HFF-Myc (cell line): ENCODE measurements around the gene PA2G4.

Source experiments
- DNase-seq: peaks from one replicate; pipeline ENCODE4 v3.0.0-alpha.2; 2011; ENCODE audit warnings: low read depth; ENCODE audit errors: extremely low read depth
- H3K4me3 ChIP-seq: replicated peaks from 2 replicates; pipeline ENCODE4 v1.5.1; 2011; ENCODE audit warnings: low read depth, mild to moderate bottlenecking, control low read depth, low read length
- TF ChIP-seq, protein P1 (sequence below): IDR thresholded peaks from 2 replicates; pipeline ENCODE4 v1.5.1; 2012; ENCODE audit warnings: mild to moderate bottlenecking, low read depth, low read length, control low read depth; ENCODE audit errors: missing control alignments

PA2G4 gene

DNA sequence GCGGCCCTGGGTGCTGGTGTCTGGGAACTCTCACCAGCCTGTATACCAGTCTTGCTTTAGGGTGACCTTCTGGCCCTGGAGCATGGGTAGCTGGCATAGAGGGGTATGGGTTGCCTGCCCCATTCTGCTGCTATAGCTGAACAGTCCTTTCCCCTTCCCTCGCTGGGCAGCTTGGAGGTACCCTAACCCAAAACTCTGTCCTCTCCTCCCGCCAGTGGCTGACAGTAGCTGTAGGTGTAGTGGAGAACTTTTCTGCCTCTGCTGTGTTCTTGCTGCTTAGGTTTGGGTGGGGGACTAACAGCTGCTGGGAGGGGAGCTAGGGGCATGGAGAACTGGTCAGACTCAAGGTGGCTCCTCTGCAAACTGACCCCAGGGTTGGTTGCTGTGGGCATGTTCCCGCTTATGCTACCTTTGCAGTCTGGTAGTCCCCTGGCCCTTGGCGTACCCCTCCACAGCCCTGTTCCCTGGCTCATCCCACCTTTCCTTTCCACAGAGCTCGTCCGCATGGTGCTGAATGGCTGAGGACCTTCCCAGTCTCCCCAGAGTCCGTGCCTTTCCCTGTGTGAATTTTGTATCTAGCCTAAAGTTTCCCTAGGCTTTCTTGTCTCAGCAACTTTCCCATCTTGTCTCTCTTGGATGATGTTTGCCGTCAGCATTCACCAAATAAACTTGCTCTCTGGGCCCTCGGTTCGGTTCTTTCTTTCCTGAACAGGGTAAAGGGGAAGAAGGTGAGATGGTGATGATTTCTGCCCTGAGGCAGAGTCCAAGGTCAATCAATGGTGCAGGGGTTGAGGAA is 56.7 kb downstream of the PA2G4 start:
- TF ChIP-seq, protein P1, sequence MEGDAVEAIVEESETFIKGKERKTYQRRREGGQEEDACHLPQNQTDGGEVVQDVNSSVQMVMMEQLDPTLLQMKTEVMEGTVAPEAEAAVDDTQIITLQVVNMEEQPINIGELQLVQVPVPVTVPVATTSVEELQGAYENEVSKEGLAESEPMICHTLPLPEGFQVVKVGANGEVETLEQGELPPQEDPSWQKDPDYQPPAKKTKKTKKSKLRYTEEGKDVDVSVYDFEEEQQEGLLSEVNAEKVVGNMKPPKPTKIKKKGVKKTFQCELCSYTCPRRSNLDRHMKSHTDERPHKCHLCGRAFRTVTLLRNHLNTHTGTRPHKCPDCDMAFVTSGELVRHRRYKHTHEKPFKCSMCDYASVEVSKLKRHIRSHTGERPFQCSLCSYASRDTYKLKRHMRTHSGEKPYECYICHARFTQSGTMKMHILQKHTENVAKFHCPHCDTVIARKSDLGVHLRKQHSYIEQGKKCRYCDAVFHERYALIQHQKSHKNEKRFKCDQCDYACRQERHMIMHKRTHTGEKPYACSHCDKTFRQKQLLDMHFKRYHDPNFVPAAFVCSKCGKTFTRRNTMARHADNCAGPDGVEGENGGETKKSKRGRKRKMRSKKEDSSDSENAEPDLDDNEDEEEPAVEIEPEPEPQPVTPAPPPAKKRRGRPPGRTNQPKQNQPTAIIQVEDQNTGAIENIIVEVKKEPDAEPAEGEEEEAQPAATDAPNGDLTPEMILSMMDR = no peak
- DNase-seq = no peak
- peak overlapping the region; percentile 96 for H3K4me3 ChIP-seq

DNA sequence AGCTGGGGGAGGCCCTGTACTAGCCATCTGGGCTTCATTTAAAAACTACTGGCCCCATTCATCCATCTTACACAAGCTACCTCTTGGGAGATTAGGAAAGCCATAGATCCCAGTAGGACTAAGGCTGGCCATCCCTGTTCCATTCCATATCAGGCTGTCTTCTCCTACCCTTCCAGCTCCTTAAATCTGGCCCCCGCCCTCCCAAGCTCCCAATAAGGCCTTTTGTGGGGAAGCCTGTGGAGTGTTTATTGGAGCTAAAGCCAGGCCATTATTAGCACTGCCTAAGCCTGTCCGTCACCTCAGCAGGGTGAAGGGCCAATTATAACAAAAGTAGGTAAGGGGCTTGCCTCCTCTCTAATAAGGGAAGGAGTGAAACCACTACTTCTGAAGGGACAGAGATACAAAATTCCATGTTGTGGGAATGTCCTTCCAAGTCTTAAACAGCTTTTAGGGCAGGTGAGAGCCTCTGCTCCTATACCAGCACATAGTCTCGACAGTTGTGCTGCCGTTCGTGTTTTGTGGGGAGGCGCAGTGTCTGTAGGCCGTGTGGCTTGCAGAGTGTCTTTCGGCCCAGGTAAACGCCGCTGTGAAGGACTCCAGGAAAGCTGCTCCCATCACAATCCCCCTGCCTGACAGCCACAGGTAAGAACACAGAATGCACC is 57.5 kb downstream of the PA2G4 start:
- DNase-seq = no peak
- TF ChIP-seq, protein P1 = no peak
- no peak overlapping the region for H3K4me3 ChIP-seq

DNA sequence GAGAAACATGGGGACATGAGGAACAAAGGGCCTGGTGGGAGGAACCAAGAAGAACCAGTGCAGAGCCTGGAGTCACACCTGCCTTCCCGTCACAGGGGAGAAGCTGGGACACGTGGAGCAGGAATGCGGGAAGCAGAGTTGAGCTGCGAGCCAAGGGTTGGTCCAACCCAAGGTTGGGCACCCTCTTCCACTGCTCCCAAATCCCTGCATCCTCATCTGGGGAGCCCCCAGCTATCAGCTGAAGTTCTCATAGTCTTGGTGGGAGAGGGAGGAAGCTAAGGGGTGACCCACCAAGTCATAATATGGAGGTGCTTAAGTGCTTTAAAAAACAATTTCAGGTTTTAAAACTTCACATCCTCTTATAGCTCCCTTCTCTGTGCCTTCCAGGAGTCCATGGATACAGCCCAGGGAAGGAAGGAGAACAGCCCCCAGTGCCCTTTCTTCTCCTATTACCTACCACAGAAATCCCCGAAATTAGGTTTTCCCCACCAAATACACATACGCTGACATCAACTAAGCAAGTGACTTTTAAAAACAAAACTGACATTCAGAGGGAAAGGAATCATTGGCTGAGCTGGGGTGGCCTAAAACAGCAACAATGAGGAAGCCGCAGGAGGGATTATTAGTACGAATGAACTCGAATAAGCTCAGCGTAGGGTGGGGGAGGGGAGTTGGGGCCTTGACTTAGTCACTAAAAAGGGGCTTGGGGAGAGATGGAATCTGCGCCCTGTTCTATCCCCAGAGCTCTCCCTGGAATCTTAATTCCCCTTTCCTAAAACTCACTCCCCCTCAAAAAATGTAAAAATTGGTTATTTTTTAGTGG is 58.3 kb downstream of the PA2G4 start:
- no peak overlapping the region for H3K4me3 ChIP-seq
- TF ChIP-seq, protein P1 = no peak
- DNase-seq = no peak
